ENCODE results near the gene CACNA2D4.

CACNA2D4 gene

DNA sequence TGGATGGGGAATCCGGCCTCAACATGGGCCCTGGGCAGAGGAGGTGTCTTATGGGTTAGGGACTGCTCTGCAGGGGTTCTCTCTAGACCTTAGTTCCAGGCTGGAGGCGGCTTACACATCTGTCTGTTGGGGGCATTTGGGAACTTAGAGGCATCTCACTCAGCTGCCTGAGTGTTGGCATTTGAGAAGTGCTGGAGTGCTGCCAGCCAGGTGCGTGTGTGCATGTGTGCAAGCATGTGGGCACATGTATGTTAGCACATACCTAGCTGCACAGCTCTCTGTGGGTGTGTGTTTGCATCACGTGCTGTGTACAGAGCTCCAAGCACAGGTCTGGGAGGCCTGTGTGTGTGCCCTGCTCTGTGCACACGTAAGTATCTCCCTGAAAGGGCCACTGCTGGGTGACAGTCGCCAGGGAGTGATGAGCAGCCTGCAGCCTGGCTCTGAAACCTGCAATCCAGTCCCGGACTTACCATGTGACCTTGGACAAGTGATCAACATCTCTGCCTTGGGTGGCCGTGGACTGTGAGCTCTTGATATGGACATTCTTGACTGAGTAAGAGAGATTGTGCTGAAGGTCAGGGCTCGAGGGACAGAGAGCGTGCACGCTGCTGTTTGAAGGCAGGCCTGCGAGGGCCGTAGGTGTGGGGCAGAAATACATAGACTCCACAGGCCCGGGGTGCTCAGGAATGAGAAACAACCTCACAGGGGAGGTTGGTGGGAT is 92.9 kb downstream of the CACNA2D4 start:
- CTCF ChIA-PET, result interaction anchor here (1.0 kb wide), 1 partner anchor 10 kb away, joined by 5 read pairs; no protein-coding TSS in a partner anchor
- no peak for TF ChIP-seq CTCF (IDR thresholded peaks at IDR 0.05; ENCODE audit: control extremely low read depth, extremely low read depth, low read depth, missing control alignments)
- DNase-seq (ENCODE audit: extremely low spot score), result no peak
- POLR2A ChIA-PET, result no interaction called here

DNA sequence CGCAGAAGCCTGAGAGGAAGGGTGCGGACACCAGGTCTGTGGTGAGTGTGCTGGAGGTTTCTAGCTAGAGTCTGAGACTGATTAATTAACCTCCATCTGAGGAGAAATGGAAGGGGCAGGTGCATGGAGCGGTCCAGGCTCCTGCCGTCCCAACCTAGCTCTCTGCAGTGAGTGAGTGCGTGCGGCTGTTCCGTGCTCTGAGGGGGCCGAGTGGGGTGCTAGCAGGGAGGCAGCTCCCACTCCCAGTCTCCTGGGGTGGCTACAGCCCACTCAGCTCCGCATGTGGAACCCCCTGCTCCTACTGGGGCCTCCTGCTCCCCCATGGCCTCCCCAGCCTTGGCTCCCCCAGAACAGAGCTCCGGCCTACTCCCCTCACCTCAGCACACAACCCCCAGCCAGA is 95.2 kb downstream of the CACNA2D4 start:
- no peak for DNase-seq (ENCODE audit: extremely low spot score)
- POLR2A ChIA-PET, result no interaction called here
- CTCF ChIA-PET, result interaction anchor here (1.5 kb wide), 1 partner anchor 8 kb away, joined by 4 read pairs; no protein-coding TSS in a partner anchor
- TF ChIP-seq CTCF (IDR thresholded peaks at IDR 0.05; ENCODE audit: control extremely low read depth, extremely low read depth, low read depth, missing control alignments), result no peak

DNA sequence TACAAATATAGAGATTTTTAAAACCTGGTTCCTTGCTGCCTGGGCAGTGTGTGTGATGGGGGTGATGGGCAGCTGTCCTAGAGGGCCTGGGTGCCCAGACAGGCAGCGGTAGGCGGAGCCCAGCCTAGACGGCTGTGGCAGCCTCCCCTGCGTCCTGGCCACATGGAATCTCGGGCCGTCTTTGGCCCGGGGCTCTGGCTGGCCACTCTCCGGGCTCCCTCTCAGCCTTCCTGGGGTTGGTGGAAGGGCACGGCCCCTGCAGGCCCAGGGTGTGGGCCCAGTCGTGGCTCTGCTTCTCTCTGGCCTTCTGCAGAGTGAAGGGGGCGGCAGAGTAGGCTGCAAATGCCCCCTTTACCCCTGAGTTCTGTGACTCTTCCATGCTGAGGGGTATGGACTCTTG is 95.8 kb downstream of the CACNA2D4 start:
- TF ChIP-seq CTCF (IDR thresholded peaks at IDR 0.05; ENCODE audit: control extremely low read depth, extremely low read depth, low read depth, missing control alignments), result no peak
- ChIA-PET POLR2A (no interaction called here), CTCF (interaction anchor here (1.5 kb wide), 1 partner anchor 9 kb away, joined by 4 read pairs; no protein-coding TSS in a partner anchor)
- DNase-seq (ENCODE audit: extremely low spot score), result no peak

- no peak for TF ChIP-seq CTCF (IDR thresholded peaks at IDR 0.05; ENCODE audit: control extremely low read depth, extremely low read depth, low read depth, missing control alignments)
- ChIA-PET POLR2A (no interaction called here), CTCF (interaction anchor here (1.4 kb wide), 1 partner anchor 26 kb away, joined by 5 read pairs; no protein-coding TSS in a partner anchor)
- no peak for DNase-seq (ENCODE audit: extremely low spot score)
These were observed 96.6 kb downstream of the CACNA2D4 start for GRCh38 chr12:1821805-1822204.

- POLR2A ChIA-PET, result no interaction called here
- CTCF ChIA-PET, result interaction anchor here (1.4 kb wide), 1 partner anchor 25 kb away, joined by 5 read pairs; no protein-coding TSS in a partner anchor
These were observed 97.6 kb downstream of the CACNA2D4 start for GRCh38 chr12:1820896-1821291.

More at GRCh38 chr12:1820896-1821291, 97.6 kb downstream of the CACNA2D4 start:
- no peak for TF ChIP-seq CTCF (IDR thresholded peaks at IDR 0.05; ENCODE audit: control extremely low read depth, extremely low read depth, low read depth, missing control alignments)
- no peak for DNase-seq (ENCODE audit: extremely low spot score)
